ENCODE data around the gene KHSRP.

DNA sequence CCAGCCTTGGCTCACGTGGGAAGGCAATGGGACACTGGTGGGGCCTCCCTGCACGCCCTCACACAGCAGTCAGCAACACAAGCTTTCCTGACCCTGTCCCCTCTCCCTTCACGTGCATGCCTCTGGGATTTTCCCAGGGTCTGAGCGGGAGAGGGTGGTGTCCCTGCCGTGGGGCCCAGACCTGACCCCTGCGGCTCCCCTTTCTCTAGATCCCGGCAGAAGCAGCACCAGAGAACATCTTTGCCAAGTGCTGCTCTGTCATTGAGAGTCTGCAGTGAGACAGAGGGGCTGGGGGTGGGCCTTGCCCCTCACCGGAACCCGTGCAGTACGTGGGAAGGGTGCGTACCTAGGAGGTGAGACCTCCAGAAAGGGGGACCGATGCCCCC lies 12.6 kb downstream of the KHSRP start:
- TF ChIP-seq, protein P1, sequence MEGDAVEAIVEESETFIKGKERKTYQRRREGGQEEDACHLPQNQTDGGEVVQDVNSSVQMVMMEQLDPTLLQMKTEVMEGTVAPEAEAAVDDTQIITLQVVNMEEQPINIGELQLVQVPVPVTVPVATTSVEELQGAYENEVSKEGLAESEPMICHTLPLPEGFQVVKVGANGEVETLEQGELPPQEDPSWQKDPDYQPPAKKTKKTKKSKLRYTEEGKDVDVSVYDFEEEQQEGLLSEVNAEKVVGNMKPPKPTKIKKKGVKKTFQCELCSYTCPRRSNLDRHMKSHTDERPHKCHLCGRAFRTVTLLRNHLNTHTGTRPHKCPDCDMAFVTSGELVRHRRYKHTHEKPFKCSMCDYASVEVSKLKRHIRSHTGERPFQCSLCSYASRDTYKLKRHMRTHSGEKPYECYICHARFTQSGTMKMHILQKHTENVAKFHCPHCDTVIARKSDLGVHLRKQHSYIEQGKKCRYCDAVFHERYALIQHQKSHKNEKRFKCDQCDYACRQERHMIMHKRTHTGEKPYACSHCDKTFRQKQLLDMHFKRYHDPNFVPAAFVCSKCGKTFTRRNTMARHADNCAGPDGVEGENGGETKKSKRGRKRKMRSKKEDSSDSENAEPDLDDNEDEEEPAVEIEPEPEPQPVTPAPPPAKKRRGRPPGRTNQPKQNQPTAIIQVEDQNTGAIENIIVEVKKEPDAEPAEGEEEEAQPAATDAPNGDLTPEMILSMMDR (IDR thresholded peaks at IDR 0.05; ENCODE audit: poor library complexity): no peak
- TF ChIP-seq EZH2 (IDR thresholded peaks at IDR 0.05; ENCODE audit: borderline replicate concordance): no peak
